ENCODE data around the gene GJE1.
"Not testable (repeated sequence)": the region's sequence is repeated elsewhere in the genome, so short reads cannot be mapped to it uniquely, and the experiment has no call there.

GJE1 gene, protein sequence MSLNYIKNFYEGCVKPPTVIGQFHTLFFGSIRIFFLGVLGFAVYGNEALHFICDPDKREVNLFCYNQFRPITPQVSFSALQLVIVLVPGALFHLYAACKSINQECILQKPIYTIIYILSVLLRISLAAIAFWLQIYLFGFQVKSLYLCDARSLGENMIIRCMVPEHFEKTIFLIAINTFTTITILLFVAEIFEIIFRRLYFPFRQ

DNA sequence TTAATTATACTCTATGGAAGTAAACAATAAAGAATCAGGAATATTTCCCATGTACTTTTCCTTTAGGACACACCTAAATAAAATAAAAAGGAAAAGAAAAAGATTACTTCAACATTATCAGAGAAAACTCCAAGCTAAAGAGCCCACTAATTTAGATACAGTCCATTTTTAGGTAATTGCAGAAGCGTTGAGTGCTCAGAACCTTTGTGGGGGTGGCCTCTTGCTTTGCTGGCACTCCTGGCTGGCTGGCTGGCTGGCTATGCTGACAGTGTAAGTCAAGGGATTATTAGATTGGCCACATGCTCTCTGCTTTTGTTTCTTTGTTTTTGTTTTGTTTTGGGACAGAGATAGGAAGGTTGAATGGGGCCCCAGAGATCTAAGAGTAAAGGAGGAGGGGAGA, at the start of gene GJE1:
Gene GJE1 (plus strand): TSS at position 301 of the 400 bp plus-strand sequence. CDS start 234 bp downstream, outside the sequence.
- DNase-seq (ENCODE audit: low spot score): no peak

DNA sequence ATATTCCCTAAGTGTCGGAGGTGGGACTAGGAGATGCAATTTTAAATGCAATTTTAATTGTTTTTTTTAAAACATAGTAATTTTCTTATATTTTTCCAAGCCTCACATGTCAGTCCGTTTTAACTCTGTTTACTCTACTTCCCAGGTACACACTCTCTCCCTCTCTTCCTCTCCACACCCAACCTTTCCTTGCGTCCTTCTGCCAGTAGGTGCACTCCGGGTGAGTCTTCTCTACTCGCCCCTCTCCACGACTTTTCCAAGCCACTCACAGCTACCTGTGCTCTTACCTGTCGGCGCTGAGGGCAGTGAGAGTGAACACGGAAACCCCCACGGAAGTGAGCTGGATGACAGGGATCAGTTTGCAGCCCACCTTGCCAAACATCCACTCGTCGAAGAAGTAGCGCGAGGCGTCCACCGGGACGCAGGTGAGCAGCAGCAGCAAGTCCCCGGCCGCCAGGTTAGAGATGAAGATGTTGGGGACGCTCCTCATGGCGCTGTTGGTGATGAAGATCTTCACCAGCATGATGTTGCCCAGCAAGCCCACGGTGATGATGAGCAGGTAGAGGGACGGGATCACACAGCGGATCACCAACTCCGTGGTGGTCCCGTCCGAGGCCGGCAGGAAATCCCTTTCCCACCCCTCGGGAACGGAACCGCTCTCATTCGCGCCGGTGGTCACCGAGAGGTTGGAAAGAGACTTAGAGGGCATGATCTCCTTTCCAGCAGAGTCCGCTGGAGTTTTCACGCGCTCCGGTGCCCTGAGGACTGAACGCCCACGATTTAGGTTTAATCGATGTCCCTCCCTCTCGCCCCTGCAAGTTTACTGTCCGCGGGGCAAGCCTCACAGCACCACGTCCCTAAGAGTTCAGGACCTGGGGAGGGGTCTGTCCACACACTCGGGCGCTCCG, 44.5 kb upstream of the GJE1 start:
- DNase-seq (ENCODE audit: low spot score): no peak

DNA sequence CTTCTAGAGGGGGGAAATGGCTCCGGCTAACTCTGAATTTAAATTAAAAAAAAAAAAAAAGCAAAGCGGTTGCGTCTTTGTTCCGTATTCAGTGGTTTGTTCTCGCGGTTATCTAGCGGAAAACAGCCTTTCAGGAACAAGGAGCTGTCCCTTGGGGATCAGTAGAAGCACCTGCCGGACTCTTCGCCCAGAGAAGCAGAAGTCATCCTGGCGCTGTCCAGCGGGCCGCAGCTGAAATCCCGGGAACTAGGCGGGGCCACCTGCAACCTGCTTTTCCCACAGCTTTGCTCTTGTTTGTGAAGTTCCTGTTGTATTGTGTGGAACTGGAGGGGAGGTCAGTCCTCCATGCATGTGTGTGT, 43.9 kb upstream of the GJE1 start:
- DNase-seq (ENCODE audit: low spot score): peak; percentile 7

DNA sequence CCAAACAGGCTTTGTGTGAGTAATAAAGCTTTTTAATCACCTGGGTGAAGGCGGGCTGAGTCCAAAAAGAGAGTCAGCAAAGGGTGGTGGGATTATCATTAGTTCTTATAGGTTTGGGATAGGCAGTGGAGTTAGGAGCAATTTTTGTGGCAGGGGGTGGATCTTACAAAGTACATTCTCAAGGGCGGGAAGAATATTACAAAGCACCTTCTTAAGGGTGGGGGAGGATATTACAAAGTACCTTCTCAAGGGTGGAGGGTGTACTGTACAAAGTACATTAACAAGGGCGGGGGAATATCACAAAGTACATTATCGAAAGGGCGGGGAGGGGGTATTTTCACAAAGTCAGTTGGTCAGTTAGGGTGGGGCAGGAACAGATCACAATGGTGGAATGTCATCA, 27.9 kb upstream of the GJE1 start:
- not testable (repeated sequence) for DNase-seq (ENCODE audit: low spot score)

DNA sequence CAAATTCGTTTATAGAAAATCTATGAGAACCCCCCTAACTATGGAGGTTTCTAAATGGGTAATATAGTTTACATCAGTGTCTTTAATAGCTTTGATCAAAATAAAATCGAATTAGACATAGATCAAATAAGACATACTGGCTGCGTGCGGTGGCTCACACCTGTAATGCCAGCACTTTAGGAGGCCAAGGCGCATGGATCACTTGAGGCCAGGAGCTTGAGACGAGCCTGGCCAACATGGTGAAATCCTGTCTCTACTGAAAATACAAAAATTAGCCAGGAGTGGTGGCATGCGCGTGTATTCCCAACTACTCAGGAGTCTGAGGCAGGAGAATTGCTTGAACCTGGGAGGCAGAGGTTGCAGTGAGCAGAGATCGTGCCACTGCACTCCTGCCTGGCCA, 21.9 kb upstream of the GJE1 start:
- DNase-seq (ENCODE audit: low spot score): not testable (repeated sequence)

DNA sequence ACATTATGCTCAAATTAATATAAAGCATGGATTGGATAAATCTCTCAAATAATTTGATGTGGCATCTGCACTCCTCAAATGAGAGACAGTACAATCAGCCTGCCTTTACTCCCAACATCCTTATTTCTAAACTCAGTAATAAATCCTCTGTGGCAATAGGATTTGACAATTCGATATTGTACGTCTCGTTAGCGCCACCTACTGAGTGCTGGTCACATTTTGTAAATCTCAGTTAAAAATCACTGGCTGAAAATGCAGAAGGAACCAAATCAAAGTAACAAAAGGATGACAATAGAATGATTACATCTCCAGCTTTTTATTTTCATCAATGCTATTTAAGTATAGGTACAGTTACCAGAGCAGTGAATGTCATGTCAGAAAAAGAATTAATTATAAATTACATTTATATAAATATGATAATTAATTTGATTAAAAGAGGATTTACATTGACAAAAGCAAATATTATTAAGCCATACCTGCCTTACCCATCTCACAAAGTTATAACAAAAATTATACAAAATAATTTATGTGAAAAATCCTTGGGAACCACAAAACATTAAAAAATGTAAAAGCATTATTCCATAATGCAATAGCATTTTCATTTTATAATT, 20.2 kb upstream of the GJE1 start:
- peak; percentile 11 for DNase-seq (ENCODE audit: low spot score)

DNA sequence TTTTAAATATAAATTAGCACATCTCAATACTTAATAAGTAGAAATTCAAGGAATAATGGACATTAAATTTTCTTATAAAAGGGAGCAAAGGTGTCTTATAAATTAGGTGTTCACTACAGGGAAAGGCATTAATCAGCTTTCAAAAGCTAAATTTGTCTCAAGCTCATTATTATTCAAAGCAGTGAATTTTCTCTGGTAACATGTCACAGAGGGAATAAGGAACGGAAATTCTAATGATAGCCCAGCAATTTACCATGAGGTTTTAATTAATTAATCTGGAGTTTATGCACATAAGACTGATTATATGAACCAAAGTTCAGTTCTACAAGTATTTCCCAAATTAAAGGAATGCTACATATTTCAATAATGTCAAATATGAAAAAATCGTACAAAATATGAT, 15.4 kb upstream of the GJE1 start:
- no peak for DNase-seq (ENCODE audit: low spot score)

DNA sequence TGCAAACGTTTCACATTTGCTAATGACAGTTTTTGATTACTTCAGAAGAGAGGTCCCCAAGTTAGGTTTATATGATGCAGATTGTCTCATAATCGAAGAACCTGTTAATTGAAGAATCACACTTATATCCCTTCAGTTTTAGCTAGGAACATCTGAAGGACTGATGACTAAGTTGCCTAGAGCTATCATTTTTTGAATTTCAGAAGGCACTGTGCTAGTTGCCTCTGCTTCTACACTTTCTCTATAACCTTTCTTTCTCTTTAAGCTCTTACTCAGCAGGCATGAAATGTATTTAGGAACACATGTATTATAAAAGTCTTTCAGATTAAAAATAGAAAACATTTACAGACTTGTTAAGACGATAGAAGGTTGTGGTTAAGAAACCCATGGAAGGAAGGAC, 14.4 kb upstream of the GJE1 start:
- DNase-seq (ENCODE audit: low spot score): no peak

DNA sequence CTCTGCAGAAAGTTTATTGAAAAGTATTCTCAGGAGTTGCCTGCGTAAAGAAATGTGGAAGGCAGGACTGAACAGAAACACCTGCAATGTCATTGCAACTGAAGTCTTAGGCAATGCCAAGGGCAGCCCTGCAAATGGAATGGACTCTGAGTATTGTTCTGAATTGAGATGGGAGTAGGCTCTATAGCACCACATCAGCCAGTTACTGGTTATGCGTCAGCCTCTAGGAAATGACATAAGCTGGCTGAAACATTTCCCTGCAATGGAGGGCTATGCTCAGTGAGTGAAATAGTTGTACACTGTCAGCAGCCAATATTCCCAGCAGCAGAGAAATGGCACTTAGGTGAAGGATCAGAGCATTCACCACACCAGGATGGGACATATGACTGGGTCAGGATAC, 13.8 kb upstream of the GJE1 start:
- DNase-seq (ENCODE audit: low spot score): no peak

DNA sequence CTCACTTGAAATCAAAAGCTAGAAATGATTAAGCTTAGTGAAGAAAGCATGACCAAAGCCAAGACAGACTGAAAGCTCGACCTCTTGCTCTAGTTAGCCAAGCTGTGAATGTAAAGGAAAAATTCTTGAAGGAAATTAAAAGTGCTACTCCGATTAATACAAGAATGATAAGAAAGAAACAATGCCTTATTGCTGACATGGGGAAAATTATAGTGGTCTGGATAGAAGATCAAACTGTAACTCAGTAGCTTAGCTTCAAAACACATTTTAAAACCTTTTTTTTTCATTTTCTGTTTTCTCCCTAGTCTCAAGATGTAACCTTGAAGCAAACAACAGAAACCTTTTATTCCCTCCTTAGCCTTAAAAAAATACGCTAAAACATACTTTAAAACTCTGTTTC, 11.4 kb upstream of the GJE1 start:
- no peak for DNase-seq (ENCODE audit: low spot score)

DNA sequence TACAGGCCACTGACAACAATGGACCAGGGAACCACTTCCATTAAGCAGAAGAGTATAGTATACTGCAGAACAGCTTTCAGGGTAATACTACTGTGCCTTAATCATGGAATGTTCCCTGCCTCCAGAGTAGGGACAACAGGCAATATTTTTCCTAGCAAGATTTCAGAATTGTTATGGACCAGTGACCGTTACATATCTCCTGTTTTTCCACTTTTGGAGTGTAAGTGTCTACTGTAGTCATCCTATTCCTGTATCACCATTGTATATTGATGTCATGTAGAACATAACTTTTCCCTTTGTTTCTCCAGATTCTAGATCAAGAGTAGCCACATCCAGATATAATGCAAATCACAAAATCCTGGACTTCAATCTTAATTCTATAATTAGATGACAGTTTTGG, 1.9 kb upstream of the GJE1 start:
- DNase-seq (ENCODE audit: low spot score): no peak

DNA sequence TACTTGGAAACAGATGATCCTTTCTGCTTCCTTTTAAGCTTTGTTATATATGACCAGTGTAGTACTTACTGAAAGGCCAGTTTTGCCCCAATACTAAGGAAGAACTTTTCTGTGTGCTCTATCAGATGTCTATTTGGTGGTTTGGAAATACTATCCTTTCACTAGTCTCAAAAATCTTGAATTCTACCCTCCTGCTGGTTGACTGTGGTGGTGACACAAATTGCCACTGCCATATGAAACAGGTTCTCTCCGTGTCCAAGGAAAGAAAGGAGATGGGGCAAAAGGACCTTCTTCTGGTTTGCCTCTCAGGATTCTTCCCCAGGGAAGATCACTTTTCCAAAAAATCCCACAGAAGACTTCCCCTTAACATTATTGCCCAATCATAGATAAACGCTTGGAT, 6.2 kb downstream of the GJE1 start:
- no peak for DNase-seq (ENCODE audit: low spot score)

DNA sequence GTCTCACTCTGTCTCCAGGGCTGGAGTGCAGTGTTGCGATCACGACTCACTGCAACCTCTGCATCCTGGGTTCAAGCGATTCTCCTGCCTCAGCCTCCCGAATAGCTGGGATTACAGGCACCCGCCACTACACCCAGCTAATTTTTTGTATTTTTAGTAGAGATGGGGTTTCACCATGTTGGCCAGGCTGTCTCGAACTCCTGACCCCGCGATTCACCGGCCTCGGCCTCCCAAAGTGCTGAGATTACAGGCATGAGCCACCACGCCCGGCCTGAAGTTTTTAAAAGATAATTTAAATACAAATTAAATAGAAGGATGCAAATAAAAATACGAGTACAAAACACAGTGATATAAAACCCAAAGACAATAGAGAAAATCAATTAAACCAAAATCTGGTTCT, 8.8 kb downstream of the GJE1 start:
- DNase-seq (ENCODE audit: low spot score): not testable (repeated sequence)

DNA sequence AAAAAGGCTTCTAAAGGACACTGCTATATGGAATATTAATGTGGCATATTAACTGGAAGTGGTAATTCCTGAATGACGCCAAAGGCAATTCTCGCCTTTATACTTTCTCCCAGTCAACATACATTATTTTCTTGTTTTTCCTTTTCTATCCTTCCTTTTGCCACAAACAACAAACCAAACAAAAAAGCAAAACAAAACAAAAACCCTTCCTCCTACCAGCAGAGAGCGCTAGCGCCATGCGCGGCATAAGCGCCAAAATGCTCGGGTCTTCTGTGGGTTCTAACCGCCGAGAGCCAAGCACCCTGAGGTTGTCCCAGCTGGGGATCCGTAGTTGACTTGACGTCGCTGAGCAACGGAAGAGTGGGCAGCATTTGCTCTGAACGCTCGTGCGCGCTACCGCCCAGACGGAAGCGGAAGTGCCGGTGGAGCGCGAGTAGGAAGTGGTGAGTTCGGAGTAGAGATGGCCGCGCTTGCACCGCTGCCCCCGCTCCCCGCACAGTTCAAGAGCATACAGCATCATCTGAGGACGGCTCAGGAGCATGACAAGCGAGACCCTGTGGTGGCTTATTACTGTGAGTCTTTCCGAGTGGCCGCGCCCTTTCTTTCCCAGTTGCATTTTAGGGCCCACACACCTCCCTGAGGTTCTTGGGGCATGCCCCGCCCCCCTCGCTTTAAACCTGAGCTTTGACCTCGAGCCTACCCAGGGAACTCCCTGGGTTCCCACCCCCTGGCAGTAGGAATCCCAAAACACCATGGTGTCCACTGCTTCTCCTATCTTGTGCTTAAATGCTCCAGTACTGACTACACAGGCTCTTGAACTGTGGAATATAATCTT, 14.3 kb downstream of the GJE1 start, which contains the start of the genes NMBR and VTA1:
Gene NMBR (minus strand): TSS at position 295 of the 835 bp plus-strand sequence. CDS start 58,464 bp downstream, outside the sequence.
Gene VTA1 (plus strand): TSS at position 436 of the 835 bp plus-strand sequence. CDS start 25 bp downstream, at position 461.
- peak; percentile 82 for DNase-seq (ENCODE audit: low spot score)

DNA sequence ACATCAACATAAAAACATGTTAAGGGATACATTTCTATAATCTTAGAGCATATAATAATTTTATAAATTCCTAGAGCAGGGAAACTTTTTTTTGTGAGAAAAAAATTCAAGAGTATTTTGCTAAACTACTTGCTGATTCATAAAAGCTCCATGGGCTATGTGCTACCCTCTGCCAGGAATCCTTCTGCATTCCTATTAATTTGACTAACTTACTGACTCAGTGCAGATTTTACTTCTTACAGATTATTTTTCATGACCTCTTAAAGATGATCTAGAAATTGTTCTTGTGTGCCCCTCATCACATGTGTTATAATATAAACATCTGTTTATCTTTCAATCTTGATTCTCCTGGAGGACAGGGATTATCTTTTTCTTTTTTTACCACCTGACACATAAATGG, 20.0 kb downstream of the GJE1 start:
- peak; percentile 42 for DNase-seq (ENCODE audit: low spot score)

DNA sequence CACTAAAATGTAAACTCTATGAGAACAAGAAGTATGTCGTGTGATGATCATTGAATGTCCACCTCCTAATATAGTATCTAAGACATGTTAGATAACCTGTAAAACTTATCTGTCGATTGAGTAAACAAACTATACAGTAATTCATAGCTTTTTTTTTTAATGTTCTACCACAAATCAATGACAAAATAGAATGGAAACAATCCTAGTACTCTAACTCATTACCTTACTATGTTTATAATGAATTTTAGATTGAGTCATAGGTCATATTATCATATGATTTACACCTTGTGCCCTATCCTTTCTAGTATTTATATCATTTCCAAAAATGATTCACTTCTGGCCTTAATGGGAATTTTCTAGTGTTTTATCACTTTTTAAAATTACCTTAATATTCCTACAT, 20.5 kb downstream of the GJE1 start:
- no peak for DNase-seq (ENCODE audit: low spot score)

DNA sequence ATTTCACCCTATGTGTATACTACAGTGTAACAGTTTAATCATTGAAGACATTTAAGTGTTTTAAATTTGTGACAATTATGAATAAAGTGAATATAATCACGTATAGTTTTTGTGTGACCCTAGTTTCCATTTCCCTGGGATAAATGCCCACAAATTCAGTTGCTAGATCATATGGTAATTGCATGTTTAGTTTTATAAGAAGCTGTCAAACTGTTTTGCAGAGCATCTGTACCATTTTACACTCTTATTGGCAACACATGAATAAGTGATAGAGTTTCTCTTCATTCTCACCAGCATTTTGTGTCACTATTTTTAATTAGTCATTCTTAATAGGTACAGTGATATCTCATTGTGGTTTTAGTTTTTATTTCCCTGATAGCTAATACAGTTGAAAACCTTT, 21.6 kb downstream of the GJE1 start:
- no peak for DNase-seq (ENCODE audit: low spot score)

DNA sequence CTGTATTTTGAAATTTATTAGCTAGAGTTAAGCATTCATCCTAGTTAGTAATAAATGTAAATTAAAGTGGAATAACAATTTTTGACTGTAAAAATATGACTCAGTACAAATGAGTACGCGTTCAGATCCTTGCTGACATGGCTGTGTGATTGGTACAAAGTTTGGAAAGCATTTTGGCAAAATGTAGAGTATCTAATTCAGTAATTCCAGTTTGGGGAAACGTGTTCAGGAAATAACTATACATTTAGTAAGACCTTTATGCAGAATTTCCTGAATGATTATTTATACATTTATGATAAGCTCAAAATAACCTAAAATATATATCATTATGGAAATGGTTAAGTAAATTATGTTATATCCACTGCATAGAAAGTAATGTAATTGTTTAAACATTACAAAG, 22.4 kb downstream of the GJE1 start:
- DNase-seq (ENCODE audit: low spot score): no peak

DNA sequence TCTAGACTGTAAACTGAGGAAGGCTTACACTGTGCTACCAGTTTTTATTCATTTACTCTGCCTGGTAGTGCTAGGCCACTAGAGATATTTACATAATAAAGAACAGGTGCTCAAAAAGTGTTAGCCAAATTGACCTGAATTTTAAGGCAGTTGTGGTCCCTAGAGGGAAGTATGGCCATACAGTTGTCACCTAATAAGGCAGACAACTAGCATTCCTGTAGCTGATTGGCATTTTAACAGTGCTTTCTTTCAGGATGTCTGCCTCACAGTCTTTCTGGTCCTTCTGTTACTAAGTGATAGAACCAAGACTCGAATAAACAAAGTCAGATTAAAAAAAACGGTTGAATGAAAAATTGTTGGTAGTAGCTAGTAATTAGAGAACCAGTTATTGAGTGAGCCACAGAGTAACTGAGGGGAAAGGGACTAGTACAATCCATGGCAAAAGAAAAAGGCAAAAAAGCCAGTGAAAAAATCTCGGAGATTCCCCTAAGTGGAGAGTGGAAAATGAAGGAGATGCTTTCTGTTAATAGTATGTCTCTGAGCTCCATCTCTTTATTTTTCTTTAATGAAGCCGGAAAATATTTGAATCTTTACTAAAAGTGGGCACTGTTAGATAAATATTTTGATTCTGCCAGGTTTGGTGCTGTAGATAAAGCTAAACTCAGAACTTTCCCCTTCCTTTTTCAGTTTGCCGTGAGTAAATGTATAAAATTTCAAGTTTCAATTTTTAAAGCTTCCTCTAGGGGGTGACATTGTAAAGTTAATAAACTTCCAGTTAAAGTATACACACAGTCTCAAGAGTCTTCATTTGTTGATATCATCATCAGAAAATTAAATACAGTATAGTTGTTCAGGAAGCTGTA, 23.4 kb downstream of the GJE1 start:
- DNase-seq (ENCODE audit: low spot score): peak; percentile 6

DNA sequence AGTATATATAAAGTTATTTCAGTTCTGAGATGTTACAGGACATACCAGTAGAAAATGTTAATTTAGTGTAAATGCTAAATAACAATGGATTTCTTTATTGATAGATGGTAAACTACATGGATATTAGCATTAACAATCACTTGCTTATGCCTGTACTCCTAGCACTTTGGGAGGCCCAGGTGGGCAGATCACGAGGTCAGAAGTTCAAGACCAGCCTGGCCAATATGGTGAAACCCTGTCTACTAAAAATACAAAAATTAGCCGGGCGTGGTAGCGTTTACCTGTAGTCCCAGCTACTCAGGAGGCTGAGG, 24.0 kb downstream of the GJE1 start:
- not testable (repeated sequence) for DNase-seq (ENCODE audit: low spot score)

DNA sequence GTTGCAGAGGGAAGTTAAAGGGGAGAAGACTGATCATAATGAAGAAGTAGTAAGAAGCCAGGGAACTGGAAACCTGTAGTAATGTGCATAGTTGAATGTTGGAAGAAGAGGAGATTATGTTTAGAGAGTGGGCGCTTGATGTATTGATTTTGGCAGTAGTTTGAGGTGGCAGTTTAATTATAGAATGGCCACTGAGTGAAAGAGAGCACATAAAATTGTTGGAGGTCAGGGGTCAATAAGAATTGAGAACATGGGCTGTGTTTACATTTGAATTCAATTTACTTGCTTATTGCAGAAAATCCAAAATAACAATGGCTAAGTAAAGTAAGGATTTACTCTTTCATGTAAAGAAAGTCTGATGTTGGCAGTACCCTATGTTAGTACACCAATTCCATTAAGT, 30.1 kb downstream of the GJE1 start:
- DNase-seq (ENCODE audit: low spot score): no peak

Measured in hepatic stellate cell (primary cell).